CD4-positive, alpha-beta T cell treated with Interferon alpha-2 for 1 hour (primary cell): ENCODE measurements around the gene MRGPRG.

Experiments used
- DNase-seq, 2 donors: peaks; one replicate each; pipeline ENCODE4 v3.0.0-alpha.2; 2020 to 2022

Gene MRGPRG

DNA sequence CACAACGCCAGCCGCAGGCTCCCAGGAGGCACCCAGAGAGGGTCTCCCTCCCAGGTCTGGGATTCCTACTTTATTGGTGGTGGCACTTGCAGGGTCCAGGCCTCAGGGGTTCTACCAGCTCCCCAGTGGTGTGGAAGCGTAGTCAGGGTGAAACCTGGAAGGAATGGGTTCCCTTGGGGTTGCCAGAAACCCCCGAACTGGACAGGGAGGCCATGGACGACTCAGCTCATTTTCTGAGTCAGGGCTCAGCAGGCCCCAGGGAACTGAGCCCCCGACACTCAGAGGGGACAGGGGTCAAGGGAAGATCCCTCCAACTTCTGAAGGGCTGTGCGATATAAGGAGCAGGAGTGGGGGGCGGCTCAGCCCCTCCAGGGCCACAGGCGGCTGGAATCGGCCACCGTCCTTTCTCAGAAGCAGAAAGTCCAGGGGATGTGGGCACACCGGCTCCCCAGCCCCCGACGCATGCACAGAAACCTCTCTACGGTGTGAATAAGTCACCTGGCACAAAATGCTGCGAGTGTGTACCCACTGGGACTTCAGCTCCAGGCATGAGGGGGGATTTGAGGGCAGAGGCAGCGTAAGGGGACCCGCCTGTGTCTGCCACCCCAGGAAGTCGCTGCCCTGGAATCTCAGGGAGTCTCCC is 25.1 kb downstream of the MRGPRG start:
- no peak for DNase-seq

DNA sequence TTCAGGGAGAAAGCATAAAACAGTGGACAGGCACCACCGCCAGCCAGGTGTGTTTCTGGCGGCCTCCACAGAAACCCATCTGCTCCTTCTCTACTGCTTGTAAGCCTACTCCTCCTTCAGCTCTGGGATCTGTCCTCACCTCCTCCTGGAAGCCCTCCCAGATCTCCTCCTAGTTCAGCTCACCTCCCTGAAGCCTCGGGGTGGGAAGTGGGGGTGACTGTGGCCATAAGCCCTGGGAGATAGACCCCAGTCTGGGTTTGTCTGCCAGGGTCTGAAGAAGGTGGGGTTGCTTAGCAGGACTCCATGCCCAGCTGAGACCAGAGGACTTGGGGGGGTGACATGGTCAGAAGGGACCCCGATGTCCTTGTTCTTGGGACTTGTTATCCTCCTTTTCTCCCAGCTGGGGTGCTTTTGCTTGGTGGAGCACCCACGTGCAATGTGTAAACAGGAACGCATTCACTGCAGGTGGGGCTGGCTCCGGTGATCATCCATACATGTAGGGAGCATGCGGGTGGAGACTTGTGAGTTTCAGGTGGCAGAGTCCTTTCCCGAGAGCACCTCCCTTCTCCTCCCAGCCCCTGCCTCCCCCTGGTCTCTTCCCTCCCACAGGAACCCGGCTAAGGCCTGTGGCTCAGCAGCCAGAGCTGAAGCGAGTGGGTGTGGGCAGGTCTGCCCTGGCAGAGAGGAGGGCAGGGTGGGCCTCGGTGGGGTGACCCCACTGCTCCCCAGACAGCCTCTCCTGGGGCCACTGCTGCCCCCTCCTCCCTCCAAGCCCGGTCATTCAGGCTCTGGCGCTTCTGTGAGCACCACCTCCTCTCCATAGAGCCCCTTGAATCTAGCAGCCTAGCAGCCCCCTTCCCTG is 25.9 kb downstream of the MRGPRG start:
- DNase-seq: no peak

DNA sequence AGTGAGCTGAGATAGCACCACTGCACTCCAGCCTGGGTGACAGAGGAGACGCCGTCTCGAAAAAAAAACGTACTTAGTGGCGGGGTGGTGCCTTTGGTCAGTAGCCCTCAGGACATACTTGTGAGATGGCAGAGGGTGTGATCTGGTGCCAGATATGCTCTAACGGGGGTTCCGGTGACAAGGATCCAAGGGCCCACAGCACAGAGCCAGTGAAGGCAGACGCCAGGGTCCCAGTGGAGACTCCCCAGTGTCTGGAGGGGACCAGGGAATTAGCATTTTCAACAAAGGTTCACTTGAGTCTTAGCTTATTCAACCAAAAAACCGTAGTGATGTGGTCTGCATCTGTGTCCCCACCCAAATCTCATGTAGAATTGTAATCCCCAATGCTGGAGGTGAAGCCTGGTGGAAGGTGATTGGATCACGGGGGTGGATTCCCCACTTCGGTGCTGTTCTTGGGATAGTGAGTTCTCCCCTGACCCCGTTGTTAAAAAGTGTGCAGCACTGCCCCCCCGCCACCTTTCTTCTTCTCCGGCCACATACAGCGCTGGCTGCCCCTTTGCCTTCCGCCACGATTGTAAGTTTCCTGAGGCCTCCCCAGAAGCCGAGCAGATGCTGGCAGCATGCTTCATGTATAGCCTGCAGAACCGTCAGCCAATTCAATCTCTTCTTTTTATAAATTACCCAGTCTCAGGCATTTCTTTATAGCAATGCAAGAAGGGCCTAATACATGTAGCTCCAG is 26.9 kb downstream of the MRGPRG start:
- DNase-seq: no peak

DNA sequence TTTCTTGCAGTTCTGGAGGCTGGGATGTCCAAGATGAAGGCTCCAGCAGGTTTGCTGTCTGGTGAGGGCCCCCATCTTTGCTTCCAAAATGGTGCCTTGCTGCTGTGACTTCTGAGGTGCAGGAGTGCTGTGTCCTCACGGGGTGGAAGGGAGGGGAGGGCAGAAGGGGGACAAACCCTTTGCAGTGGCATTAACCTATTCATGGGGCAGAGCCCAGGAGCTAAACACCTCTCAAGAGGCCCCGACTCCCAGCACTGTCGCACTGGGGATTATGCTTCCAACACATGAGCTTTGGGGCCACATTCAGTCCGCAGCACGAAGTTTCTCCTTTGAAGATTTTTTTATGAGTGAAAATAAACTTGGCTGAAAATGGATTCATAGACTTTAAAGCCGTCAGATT is 28.0 kb downstream of the MRGPRG start:
- no peak for DNase-seq

DNA sequence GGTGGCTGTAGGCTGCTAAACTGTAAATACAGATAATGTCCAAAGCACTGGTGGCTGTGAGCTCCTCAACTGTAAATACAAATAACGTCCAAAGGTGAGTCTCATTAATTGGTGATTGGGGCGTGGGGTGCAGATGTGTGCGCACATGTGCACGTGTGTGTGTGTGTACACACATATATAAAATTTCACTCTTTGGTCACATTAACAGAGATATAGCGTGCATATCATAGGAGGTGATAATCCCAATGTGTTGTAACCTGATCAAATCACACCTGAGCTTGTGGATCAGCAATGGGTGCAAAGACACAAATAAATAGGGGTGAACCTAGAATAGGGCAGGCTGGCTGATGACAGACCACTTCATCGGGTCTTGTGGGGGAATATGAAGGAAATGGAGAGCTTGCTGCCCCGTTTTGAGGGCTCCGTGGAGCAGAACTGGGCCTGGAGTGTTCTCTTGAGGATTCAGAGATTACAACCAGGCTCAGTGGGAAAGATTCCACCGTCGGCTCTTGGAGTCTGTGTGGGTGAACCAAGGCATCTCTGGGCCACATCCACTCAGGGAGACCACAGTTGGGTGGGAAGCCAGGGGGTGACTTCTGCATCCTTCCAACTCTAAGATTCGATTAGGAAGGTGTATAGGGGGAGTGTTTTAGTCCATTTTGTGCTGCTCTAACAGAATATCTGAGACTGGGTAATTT is 28.6 kb downstream of the MRGPRG start:
- no peak for DNase-seq

DNA sequence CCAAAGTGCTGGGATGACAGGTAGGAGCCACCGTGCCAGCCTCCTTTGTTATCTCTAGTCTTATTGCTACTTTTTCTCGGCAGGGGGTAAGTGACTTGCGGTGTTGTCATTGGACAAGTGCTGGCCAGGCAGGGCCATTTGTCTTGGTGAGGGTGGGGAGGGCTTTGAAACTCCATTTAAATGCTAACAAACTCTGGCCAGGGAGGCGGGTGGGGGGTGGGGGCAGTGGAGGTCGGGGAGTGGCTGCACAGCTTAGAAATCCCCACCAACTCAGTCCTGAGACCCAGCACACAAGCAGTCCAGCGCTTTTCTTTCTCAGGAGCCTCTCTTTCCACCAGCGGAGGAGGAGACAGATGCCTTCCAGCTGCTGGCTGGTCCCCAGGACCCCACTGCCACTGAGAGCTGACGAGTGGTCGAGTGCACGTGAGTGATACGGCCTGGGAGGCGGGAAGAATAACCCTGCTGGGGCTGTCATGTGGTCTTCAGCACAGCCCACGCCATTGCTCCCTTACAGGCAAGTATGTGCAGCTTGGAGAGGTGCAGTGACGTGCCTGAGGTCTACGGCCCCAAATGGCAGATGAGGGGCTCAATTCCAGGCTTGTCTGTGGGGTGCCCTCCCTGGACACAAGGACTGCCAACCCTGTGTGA is 29.3 kb downstream of the MRGPRG start:
- DNase-seq: no peak

DNA sequence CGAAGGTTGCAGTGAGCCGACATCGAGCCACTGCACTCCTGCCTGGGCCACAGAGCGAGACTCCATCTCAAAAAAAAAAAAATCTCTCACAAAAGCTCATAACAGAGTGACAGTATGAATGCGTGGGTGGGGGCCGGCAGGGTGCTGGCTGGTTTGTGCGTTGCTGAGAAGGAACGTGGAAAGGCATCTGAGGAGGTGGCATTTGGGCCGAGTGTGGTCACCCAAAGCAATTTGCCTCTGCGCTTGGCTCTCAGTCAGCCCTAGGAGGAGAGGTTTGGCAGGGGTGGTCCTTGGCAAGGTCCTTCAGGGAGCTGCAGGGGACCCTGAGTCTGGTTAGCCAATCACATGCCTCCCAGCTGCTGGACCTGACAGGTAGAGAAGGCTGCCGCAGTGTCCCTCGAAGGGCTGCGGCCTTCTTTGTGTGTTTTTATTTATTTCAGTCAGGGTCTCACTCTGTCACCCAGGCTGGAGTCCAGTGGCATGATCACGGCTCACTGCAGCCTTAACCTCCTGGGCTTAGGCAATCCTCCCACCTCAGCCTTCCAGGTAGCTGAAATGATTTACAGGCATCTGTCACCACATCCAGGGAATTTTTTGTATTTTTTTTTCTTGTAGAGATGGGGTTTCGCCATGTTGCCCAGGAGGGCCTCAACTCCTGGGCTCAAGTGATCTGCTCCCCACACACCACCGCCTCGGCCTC is 30.0 kb downstream of the MRGPRG start:
- no peak for DNase-seq

DNA sequence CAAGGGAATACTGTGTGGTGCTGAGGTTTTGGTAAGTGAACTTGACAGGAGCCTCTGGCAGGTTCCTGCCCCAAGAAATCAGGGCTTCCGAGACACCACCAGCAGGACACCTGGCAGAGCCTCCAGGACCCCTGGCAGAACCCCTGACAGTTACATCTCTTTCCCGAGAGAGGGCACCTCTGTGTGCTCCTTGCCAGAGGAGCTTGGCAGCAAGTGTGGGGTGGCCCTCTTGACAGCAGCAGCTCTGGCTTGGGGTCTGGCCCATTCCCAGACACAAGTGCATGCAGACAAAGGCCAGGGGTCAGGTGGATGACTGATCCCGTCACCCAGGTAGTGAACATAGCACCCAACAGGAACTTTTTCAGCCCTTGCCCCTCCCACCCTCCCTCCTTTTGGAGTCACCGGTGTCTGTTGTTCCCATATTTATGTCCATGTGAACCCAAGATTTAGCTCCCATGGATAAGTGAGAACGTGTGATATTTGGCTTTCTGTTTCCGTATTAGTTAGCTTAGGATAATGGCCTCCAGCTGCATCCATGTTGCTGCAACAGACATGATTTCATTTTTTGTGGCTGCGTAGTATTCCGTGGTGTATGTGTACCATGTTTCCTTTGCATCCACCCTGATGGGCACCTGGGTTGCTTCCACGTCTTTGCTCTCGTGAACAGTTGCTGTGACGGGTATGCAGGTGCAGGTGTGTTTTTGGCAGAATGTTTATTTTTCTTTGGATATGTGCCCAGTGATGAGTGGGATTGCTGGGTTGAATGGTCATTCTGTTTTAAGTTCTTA is 32.3 kb downstream of the MRGPRG start:
- no peak for DNase-seq

DNA sequence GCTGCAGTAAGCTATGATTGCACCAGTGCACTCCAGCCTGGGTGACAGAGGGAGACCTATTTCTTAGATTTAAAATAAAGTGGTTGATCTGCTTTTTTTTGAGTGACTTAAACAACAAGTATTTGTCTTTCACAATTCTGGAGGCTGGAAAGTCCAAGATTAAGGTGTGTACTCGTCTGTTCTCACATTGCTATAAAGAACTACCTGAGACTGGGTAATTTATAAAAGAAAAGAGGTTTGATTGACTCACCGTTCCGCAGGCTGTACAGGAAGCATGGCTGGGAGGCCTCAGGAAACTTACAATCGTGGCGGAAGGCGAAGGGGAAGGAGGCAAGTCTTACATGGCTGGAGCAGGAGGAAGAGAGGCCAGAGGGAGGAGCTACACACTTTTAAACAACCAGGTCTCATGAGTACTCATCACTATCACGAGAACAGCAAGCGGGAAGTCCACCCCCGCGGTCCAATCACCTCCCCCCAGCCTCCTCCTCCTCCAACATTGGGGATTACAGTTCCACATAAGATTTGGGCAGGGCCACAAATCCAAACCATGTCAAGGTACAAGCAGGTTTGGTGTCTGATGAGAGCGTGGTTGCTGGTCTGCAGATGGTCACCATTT is 33.8 kb downstream of the MRGPRG start:
- no peak for DNase-seq

DNA sequence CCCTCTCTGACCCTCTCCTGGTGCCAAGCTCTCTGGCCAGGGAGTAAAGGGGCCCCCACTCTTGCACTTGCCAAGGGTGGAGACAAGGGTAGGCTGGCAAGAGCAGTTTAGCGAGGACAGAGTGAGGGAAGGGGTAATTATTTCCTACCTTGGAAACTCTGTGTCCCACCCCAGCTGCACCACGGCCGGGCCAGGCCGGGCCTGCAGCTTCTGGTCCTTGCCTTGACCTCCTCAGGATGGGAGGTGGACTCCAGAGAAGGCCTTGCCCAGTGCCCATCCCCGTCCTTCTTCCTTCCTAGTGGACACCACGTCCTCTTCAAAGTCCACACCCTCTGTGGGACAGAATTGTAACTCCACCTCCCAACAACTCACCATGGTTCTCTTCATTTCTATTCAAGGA is 35.1 kb downstream of the MRGPRG start:
- DNase-seq: no peak

DNA sequence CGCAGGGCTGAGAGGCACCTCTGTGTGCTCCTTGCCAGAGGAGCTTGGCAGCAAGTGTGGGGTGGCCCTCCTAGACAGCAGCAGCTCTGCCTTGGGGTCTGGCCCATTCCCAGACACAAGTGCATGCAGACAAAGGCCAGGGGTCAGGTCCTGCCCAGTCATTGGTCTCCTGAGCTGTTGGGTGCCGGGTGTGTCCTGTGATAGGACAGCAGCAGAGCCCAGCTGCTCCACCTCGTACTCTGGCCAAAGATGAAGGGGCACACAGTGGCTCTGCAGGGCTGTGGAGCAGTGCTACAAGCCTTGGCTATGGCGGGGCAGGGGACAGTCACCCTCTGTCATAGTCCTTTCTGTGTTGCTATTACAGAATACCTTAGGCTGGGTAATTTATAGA is 36.2 kb downstream of the MRGPRG start:
- DNase-seq: no peak

DNA sequence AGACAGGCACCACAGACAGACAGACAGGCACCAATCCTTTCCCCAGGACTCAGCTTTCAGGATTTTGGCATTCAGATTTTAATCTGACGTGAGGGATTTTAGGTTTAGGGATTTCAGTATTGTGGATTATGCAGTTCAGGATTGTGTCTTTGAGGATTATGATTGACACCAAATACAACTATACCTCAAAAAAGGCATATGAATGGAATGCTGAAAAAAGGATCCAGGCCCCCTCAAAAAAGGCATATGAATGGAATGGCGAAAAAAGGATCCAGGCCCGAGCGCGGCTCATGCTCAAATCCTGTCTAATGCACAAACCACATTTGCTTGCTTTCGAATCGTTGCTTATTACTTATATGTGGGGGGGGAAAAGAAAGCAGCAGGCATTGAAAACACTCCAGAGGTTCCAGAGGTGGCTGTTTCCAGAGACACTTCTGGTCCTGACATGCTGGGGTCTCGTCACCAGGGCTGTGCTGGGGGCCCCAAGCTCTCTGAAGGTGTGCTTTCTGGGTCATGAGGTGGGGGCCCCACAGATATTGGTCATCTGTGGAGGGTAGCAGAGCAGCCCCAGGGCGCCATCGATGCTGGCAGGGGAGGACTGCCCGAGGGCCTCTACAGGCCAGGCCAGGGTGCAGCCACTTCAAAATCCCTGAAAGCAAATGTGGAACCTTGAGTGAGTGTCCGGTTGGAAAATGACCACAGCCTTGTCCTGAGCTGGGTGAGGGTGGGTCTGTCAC is 36.7 kb downstream of the MRGPRG start:
- no peak for DNase-seq

DNA sequence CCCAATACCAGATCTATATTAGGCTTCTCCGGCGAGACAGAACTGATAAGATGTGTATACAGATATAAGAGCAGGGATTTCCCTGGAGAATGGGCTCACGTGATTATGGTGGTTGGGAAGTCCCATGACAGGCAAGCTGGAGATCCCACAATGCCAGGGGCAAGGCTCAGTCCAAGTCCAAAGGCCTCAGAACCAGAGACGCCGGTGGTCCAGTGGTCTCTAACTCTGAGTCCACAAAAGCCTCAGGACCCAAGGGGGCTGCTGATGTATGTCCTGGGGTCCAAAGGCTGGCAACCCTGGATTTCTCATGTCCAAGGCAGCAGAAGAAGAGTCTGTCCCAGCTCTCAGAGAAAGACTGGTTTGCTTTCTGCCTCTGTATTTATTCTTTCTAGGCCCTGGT is 37.7 kb downstream of the MRGPRG start:
- no peak for DNase-seq

DNA sequence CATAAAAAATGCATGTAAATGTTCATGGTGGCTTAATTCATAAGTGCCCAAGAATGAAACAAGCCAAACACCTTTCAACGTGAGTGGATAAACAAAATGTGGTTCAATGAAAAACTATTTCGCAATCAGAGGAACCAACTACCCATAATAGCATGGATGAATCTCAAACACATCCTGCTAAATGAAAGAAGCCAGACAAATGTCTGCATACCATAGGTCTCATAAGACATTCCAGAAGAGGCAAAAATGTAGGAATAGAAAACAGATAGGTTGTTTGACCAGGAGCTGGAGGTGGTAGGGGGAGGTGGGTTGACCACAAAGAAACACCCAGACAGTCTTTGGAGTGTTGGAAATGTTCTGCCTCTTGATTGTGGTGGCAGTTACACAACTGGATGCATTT is 40.3 kb downstream of the MRGPRG start:
- no peak for DNase-seq

DNA sequence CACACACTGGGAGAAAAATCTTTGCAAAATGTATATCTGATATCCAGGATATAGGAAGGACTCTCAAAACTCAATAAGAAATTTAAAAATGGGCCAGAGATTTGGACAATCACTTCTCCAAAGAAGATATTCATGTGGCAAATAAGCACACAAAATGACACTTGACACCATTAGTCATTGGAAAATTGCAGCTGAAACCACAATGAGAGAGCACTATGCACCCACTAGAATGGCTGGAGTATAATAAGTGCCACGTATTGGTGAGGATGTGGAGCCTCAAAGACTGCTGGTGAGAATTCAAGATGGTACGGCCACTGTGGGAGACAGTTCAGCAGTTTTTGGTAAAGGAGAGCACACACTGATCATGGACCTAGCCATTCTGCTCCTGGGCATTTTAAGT is 40.7 kb downstream of the MRGPRG start:
- no peak for DNase-seq

DNA sequence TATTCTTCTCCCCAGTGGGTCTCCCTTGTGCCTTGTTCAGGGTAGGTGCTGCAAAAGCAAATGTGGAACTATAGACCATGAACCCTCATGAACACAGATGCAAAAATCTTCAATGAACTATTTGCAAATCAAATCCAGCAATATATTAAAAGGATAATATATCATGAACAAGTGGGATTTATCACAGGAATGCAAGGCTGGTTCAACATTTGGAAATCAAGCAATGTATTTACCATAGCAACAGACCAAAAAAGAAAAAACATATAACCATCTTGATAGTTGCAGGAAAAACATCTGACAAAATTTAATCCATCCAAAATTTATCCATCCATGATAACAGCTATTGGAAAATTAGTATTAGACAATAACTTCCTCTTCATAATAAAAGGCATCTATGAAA is 42.1 kb downstream of the MRGPRG start:
- no peak for DNase-seq

DNA sequence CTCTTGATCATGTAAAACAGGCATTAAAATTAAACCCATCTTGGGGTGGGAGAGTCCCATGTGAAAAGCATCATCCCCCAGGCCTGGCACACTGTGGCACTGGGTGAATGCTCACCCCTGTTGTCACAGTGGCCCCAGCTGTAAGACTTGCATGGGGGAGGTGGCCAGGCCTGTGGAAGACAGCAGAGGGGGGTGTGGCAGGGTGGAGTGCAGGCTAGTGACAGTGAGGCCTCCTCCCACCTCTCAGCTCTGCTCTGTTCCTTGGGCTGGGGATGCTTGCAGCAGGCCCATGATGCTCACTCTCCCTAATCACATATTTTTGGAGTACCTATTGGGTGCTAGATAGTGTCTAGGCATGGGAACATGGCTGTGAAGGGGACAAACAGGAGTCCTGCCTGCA is 43.4 kb downstream of the MRGPRG start:
- DNase-seq: no peak

DNA sequence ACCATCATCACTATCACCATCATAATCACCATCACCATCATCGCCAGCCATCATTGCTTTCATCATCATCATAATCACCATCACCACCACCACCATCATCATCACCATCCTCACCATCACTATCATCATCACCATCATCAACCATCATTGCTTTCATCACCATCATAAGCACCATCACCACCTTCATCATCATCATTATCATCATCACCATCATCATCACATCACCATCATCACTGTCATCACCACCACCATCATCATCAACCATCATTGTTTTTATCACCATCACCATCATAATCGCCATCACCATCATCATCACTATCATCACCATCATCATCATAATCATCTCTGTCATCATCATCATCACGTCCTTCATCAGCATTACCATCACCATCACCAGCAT is 44.2 kb downstream of the MRGPRG start:
- no peak for DNase-seq

DNA sequence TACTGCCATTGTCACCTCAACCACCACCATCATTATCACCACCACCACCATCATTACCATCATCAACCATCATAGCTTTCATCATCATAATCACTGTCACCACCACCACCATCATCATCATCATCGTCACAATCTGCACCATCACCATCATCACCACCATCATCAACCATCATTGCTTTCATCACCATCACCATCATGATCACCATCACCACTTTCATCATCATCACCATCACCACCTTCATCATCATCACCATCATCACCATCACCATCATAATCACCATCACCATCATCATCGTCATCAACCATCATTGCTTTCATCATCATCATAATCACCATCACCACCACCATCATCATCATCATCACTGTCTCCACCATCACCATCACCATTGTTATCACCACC is 44.8 kb downstream of the MRGPRG start:
- no peak for DNase-seq

DNA sequence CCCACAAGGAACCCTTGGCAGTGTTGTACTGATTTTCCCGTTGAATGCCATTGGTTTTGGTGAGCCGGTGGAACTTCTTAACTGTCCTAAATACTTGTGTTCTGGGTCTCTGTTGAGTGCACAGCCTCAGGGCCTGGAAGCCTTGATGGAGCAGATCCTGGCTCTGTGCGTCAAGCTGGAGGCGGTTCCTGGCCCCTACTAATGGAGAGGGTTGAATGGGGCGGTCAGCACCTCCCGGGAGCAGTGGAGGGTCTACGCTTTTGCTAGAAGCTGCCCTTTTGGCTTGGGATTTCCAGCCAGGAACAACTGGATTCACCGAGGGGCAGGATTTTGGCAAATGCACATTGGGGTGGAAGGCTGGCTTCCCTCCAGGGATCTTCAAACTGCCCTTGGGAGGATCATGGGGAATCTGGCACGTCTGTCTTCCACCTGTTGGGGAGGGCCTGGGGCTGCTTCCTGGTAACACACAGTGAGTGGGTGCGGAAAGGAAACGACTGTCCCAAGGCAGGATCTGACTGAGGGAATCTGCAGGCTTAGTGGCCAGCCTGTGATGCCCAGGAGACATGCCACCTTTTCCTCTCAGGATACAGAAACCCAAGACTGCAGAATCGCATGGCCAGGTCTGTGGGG is 46.6 kb downstream of the MRGPRG start:
- DNase-seq: no peak
